CD1c-positive myeloid dendritic cell (primary cell): ENCODE results near the gene GIMAP2.
"Not testable (repeated sequence)": the region's sequence is repeated elsewhere in the genome, so short reads cannot be mapped to it uniquely, and the experiment has no call there.

Experiments used
- DNase-seq: peaks from one replicate; pipeline ENCODE4 v3.0.0-alpha.2; 2016; ENCODE audit errors: extremely low spot score

Gene GIMAP2

GRCh38 chr7:150685219-150686029, at the start of gene GIMAP2:
GIMAP2 (plus strand) TSS chr7:150685706; CDS start chr7:150687060, 1,354 bp downstream.
- DNase-seq, result peak; percentile 62

- DNase-seq, result no peak
Observed at GRCh38 chr7:150641854-150642253, 43.7 kb upstream of the GIMAP2 start.

GRCh38 chr7:150642926-150643325, 42.6 kb upstream of the GIMAP2 start:
- DNase-seq, result no peak

GRCh38 chr7:150645259-150646020, 40.1 kb upstream of the GIMAP2 start:
- DNase-seq, result no peak

GRCh38 chr7:150648353-150649079, 37.0 kb upstream of the GIMAP2 start:
- DNase-seq, result no peak

GRCh38 chr7:150649080-150649385, 36.5 kb upstream of the GIMAP2 start:
- DNase-seq, result no peak

GRCh38 chr7:150654692-150655091, 30.8 kb upstream of the GIMAP2 start:
- no peak for DNase-seq

GRCh38 chr7:150656047-150656446, 29.5 kb upstream of the GIMAP2 start:
- no peak for DNase-seq

GRCh38 chr7:150657526-150657925, 28.0 kb upstream of the GIMAP2 start:
- DNase-seq, result no peak

- DNase-seq, result peak; percentile 9
Observed at GRCh38 chr7:150660939-150661613, 24.4 kb upstream of the GIMAP2 start.

GRCh38 chr7:150662821-150663220, 22.7 kb upstream of the GIMAP2 start:
- DNase-seq, result not testable (repeated sequence)

GRCh38 chr7:150663802-150664494, 21.6 kb upstream of the GIMAP2 start:
- DNase-seq, result no peak

- DNase-seq, result no peak
Observed at GRCh38 chr7:150665089-150665748, 20.3 kb upstream of the GIMAP2 start.

- DNase-seq, result peak; percentile 48
Observed at GRCh38 chr7:150665896-150666295, 19.6 kb upstream of the GIMAP2 start.

GRCh38 chr7:150666412-150666811, 19.1 kb upstream of the GIMAP2 start:
- DNase-seq, result peak; percentile 29

GRCh38 chr7:150668472-150668911, 17.0 kb upstream of the GIMAP2 start:
- DNase-seq, result peak; percentile 37

- no peak for DNase-seq
Observed at GRCh38 chr7:150668977-150669376, 16.5 kb upstream of the GIMAP2 start.

GRCh38 chr7:150671798-150672585, 13.5 kb upstream of the GIMAP2 start:
- DNase-seq, result not testable (repeated sequence)

- DNase-seq, result no peak
Observed at GRCh38 chr7:150675714-150676113, 9.8 kb upstream of the GIMAP2 start.

GRCh38 chr7:150676276-150676675, 9.2 kb upstream of the GIMAP2 start:
- DNase-seq, result peak; percentile 59
